T47D (cell line): ENCODE results near the gene ELL2.
A peak's percentile ranks its signal among the peaks of the same experiment; 100 is the strongest.

Experiments used
- DNase-seq, 2 experiments: peaks; one replicate each; pipeline versions ENCODE4 v3.0.0 to v3.0.0-alpha.2; 2011 to 2012; ENCODE audit warnings: low read depth in 1 of 2, low spot score in 1 of 2
- JUND ChIP-seq: IDR thresholded peaks from 2 replicates; pipeline ENCODE4 v1.6.1; 2012; ENCODE audit warnings: low read depth
- in situ Hi-C: cut with HindIII; loops from 2 replicates; pipeline ENCODE4 v1.10.0; 2016; ENCODE audit warnings: low sequenced_read_pairs, low pct_unique_long_range_greater_than_20kb

ELL2 gene

DNA sequence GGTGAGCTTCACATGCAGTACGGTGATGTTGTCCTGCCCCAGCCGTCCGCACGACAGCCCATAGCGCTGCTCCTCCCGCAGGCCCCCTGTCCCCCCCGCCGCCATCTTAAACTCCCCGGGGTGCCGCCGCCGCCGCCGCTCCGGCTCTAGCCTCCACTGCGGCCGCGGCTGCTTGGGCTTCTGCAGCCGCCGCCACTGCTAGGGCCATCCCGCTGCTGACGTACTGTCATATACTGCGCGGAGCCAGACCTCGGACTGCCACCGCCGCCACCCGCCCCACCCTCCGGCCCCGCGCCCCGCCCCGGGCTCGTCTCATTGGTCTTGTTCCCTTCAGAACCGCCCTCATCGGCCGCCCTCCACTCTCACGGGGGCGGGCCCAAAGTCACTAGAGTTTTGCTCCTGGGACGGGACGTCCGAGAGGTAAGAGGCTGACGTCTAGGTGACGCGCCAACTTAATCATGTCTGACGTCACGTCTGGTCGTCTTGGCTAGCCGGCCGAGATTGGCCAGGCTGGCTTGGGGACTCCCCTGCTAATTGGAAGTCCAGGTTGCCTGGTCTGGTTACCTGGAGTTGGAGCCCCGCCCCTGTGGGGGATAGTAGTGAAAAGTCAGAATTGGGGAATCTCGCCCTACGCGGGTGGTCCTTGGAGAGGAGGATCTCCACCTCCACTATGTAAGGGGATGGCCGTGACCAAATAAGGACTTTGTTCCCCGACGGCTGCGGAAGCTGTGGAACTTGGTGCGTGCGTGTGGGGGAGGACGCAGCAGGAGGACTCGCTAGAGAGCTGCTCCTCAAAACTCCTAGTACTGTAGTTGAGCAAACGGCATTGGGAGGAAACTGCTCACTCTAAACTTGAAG, at the start of gene ELL2:
TSS of gene ELL2 (minus strand) at position 235 of the 858 bp plus-strand sequence. CDS start at position 105, 130 bp downstream.
- no peak for TF ChIP-seq JUND
- DNase-seq = peak; percentile 89 to 100
- in situ Hi-C loops = no loop called here

DNA sequence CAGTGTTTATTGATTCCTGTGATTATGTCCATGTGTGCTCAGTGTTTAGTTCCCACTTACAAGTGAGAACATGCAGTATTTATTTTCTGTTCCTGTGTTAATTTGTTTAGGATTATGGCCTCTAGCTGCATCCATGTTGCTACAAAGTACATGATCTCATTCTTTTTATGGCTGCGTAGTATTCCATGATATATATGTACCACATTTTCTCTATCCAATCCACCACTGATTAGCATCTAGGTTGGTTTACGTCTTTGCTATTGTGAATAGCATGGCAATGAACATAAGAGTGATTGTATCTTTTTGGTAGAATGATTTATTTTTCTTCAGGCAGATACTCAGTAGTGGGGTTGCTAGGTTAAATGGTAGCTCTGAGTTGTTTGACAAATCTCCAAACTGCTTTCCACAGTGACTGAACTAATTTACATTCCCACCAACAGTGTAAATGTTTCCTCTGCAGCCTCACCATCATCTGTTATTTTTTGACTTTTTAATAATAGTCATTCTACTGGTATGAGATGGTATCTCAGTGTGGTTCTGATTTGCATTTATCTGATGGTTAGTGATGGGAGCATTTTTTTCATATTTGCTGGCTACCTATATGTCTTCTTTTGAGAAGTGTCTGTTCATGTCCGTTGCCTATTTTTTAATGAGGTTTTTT, 47.5 kb upstream of the ELL2 start:
- TF ChIP-seq JUND = no peak
- in situ Hi-C loops = no loop called here
- no peak for DNase-seq

GRCh38 chr5:96008487-96008886, 46.8 kb upstream of the ELL2 start:
- TF ChIP-seq JUND = no peak
- no peak for DNase-seq
- in situ Hi-C loops = no loop called here

DNA sequence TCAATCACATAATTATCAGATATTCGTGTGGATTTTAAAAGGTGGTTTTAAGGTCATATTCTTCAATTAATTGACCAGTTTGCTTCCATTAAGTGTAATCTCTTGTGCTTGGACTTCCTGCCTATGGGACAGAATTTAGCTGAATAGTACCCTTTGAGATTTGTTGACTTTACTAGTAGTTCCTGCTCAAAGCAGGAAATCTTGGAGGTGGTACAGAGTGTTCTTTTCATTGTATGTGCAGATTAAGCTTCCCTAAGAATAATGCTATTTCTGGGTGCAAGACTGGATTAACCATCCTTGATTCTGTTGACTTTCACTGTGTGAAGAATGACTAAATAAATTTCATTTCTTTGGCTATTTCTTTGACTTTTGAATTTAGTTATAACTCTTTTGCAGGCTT, 45.4 kb upstream of the ELL2 start:
- TF ChIP-seq JUND = no peak
- no peak for DNase-seq

GRCh38 chr5:96006291-96006690, 44.6 kb upstream of the ELL2 start:
- no peak for TF ChIP-seq JUND

More for the DNA sequence above, 45.4 kb upstream of the ELL2 start:
- in situ Hi-C loops = no loop called here

DNA sequence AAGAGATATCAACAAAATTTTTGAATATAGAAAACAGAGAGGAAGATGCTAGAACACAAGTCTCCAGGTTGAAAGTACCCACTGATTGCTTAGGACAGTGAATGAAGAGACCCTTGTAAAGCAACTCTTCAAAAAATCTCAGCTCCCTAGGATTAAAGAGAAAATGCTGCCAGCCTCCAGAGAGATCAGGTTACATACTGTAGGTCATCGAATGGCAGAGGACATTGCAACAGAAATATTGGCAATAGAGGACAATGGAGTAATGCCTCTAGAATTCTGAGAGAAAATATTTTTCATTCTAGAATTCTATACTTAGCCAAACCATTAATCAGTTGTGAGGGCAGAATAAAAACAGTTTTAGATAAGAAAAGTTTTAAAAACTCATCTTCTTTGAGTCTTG, 43.1 kb upstream of the ELL2 start:
- in situ Hi-C loops = no loop called here
- TF ChIP-seq JUND = no peak
- no peak for DNase-seq

More at GRCh38 chr5:96006291-96006690, 44.6 kb upstream of the ELL2 start:
- in situ Hi-C loops = no loop called here
- DNase-seq = no peak

DNA sequence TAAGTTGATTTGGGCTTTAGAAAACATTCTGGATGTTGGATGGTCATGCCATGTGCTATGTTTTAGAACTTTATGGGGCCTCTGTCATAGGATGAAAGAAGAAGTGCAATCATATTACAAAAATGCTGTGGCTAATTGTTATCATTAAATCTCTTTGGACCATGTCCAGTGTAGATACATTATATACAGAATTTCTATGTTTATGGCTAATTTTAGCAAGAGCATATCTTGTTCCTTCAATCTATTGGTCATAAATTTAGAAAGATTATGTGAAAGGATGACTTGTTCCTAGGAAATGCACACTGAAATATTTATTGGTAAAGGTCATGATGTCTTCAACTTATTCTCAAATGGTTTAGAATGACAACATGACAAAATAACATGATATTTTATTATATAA, 42.4 kb upstream of the ELL2 start:
- in situ Hi-C loops = no loop called here

DNA sequence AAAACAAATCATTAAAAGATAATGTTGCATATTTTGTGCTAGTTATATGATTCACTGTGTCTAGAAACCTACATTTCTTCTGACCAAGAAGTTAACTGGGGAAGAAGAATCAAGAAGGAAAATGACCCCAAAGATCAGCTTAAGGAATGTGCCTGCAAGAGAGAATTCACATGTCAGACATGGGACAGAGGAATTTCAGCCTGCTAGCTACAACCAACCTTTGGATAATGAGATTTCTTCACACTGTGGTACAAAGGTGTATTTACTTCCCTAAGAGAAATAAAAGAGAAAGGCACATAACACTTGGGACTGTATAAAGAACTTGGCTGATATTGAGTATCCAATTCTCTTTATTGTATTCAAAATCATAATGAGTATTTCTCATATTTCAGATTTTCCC, 39.6 kb upstream of the ELL2 start:
- DNase-seq = no peak

More for the DNA sequence above, 42.4 kb upstream of the ELL2 start:
- TF ChIP-seq JUND = no peak
- DNase-seq = no peak

DNA sequence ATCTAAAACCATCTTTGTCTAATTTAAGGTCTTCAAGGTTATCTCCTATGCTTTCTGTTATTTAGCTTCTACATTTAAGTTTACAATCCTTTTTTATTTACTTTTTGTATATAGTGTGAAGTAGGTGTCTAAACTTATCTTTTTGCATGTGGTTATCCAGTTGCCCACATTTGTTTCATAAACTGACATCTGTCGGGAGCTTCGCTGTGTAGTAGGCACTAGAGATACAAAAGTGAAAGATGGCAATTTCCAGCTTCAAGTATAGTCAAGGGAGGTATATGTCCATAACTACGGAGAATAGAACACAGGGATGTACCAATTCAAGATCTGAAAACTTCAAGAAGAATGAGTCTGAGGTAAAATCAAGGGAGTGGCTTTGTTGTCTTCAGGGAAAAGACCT, 38.7 kb upstream of the ELL2 start:
- in situ Hi-C loops = no loop called here
- DNase-seq = no peak
- no peak for TF ChIP-seq JUND

More for the DNA sequence above, 39.6 kb upstream of the ELL2 start:
- no peak for TF ChIP-seq JUND
- in situ Hi-C loops = no loop called here

DNA sequence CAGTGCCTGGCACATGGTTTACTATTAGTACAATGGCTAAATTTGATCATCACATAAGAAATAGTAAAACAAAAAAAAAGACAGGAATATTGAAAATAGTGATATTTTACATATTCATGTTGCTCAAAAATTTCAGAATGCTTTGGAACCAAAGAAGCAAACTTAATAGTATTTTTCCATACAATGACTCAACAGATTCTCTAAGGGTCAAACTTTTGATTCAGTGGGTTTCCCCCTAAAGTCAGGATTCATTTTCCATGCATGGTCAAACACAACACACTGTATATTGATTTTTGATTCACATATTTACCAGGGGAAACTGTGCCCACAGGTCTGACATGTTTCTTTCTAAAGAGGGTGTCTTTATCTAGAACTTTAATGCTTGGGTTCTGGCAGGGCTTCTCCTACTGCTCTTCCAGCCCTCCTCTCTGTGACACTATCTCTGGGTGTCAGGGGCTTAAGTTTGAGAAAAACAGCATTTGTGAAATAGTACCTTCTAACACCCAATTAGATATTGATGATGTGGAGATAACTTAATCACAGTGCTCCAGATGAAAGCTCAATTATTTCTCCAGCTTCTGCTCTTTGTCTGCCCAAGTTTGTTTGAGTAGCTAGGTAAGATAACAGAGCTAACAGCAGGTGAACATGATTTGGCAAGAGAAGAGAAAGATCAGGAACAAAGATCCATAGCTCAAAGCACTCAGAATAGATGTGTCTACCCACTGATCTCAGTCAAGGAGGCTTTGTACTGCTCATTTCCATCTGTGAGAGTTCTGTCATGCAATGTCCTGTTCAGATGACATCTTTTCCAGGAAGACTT, 35.5 kb upstream of the ELL2 start:
- TF ChIP-seq JUND = no peak
- DNase-seq = no peak
- in situ Hi-C loops = no loop called here

DNA sequence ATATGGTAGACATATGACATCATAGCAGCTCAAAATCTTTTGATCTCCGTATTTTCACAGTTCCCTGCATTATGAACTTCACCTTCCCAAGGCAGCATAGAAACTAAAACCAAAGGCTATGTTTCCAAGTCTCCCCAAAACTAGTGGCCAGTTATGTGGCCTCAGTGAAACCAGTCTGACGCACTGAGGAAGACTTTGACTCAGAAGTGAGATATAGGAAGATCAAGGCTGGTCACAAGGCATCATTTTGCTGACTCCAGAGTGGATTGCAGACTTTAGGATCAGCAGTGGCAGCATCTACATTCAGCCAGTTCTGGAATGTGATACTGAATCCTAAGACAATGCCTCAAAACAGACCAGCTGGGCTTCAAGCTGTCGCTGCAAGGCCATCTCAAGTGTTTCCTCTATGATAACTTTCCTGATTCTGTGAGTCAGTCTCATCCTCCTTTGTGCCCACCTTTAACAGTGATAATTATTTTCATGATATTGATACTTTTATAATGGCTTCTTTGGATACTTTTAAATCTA, 34.4 kb upstream of the ELL2 start:
- no peak for TF ChIP-seq JUND
- no peak for DNase-seq
- in situ Hi-C loops = no loop called here

- no peak for DNase-seq
- in situ Hi-C loops = no loop called here
- TF ChIP-seq JUND = no peak
Observed at GRCh38 chr5:95993776-95994175, 32.1 kb upstream of the ELL2 start.
